ENCODE results near the gene AIG1.

Gene AIG1

DNA sequence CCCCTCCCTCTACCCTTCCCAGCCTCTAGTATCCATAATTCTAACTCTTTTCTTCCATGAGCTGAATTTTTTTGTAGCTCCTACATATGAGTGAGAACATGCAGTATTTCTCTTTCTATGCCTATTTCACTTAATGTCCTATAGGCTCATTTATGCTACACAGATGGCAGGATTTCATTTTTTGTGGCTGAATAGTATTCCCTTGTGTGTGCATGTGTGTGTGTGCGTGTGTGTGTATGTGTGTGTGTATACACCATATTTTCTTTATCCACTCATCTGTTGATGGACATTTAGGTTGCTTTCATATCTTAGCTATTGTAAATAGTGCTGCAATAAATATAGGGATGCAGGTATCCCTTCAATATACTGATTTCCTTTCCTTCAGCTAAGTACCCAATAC, 288.8 kb downstream of the AIG1 start:
- Histone ChIP-seq H3K36me3 (ENCODE audit: control insufficient read depth, insufficient read depth, low read length) (no peaks in the 10 kb centered on the region), H3K27ac (ENCODE audit: low read length) (no peak overlapping the region), H3K4me3 (ENCODE audit: low read length) (no peak overlapping the region), H3K9me3 (ENCODE audit: control insufficient read depth, insufficient read depth, low read length) (no peaks in the 10 kb centered on the region), H3K4me1 (ENCODE audit: control insufficient read depth, insufficient read depth, low read length) (no peaks in the 10 kb centered on the region), H3K27me3 (ENCODE audit: control insufficient read depth, insufficient read depth, low read length) (no peaks in the 10 kb centered on the region)
- no peak for DNase-seq (ENCODE audit: low read depth, low spot score)
- no CpG with 5 or more reads among the region's 1 CpG for WGBS (ENCODE audit: insufficient coverage, insufficient read length)

DNA sequence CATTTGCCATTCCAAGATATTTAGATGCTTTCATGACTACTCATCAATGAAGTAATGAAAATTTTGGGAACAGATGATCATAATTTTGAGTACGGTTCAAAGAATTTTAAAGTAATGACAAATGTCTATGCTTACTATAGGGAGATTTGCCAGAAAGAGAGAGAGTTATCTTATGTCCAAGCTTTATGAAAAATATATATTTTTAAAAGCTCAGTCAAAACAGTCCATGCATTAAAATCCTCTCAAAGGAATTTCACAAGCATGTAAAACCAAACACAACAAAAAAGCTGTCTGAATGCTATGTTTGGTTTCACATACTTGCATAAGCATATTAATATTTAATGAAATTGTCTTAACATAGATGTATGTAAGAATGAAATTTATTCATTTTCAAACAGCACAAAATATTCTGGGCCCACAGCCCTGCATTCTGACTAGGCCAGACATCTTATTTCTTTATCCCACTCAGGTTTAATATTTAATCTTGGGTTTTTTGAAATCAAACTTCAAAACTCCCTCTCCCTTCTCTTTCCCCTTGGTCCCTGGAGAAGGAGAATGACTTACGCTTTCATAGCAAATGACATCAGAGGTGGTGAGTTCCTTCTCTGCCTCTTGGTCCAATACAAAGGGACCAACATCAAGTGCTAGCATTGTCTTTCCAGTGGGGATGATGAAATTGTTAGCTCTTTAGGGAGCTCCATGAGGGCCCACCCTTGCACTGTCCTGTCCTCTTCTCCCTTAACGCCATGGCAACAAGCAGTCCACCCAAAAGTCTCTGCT, 295.6 kb downstream of the AIG1 start:
- no peak overlapping the region for H3K4me3 ChIP-seq (ENCODE audit: low read length)
- H3K4me1 ChIP-seq (ENCODE audit: control insufficient read depth, insufficient read depth, low read length) = no peaks in the 10 kb centered on the region
- WGBS (ENCODE audit: insufficient coverage, insufficient read length) = no CpG with 5 or more reads among the region's 3 CpGs
- H3K36me3 ChIP-seq (ENCODE audit: control insufficient read depth, insufficient read depth, low read length) = no peaks in the 10 kb centered on the region
- no peaks in the 10 kb centered on the region for H3K9me3 ChIP-seq (ENCODE audit: control insufficient read depth, insufficient read depth, low read length)
- H3K27ac ChIP-seq (ENCODE audit: low read length) = no peak overlapping the region
- DNase-seq (ENCODE audit: low read depth, low spot score) = no peak
- no peaks in the 10 kb centered on the region for H3K27me3 ChIP-seq (ENCODE audit: control insufficient read depth, insufficient read depth, low read length)

- Histone ChIP-seq H3K27me3 (ENCODE audit: control insufficient read depth, insufficient read depth, low read length) (no peaks in the 10 kb centered on the region), H3K36me3 (ENCODE audit: control insufficient read depth, insufficient read depth, low read length) (no peaks in the 10 kb centered on the region), H3K4me3 (ENCODE audit: low read length) (no peak overlapping the region), H3K9me3 (ENCODE audit: control insufficient read depth, insufficient read depth, low read length) (no peaks in the 10 kb centered on the region), H3K27ac (ENCODE audit: low read length) (no peak overlapping the region), H3K4me1 (ENCODE audit: control insufficient read depth, insufficient read depth, low read length) (no peaks in the 10 kb centered on the region)
- DNase-seq (ENCODE audit: low read depth, low spot score) = no peak
These were observed 296.5 kb downstream of the AIG1 start for GRCh38 chr6:143357152-143357551.

DNA sequence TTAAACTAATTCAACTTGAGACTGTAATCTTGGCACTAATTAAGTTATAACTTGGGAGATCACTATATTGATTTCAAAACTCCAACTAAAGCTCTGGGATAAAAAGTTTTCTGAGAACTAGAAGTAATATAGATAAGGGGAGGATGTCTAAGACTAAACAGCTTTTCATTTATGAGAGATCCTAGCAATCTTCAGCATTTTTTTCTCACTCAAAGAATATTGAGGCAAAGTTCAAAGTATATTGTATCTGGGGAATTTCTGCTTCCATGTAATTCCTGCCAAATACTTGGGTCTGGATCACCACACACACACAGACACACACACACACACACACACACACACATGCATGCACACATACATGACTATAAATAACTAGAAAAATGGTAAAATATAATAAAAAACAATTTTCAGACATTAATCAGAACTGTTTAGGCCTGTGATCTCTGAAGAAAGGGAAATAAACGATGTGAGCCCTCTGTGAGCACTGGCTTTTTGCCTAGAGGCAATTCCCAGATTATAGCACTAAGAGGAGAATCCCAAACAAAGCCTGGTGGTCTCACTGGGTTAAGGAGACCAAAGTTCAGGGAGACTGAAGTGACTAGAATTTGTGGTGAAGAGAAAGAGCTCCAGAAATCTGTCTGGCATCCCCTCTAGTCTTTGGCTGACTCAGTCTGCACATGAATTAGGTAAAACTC, 297.0 kb downstream of the AIG1 start:
- Histone ChIP-seq H3K4me1 (ENCODE audit: control insufficient read depth, insufficient read depth, low read length) (no peaks in the 10 kb centered on the region), H3K27me3 (ENCODE audit: control insufficient read depth, insufficient read depth, low read length) (no peaks in the 10 kb centered on the region), H3K9me3 (ENCODE audit: control insufficient read depth, insufficient read depth, low read length) (no peaks in the 10 kb centered on the region), H3K4me3 (ENCODE audit: low read length) (no peak overlapping the region), H3K27ac (ENCODE audit: low read length) (no peak overlapping the region), H3K36me3 (ENCODE audit: control insufficient read depth, insufficient read depth, low read length) (no peaks in the 10 kb centered on the region)
- no peak for DNase-seq (ENCODE audit: low read depth, low spot score)
- no CpG with 5 or more reads among the region's 1 CpG for WGBS (ENCODE audit: insufficient coverage, insufficient read length)

- WGBS (ENCODE audit: insufficient coverage, insufficient read length) = no CpG with 5 or more reads among the region's 4 CpGs
- Histone ChIP-seq H3K4me3 (ENCODE audit: low read length) (no peak overlapping the region), H3K9me3 (ENCODE audit: control insufficient read depth, insufficient read depth, low read length) (no peaks in the 10 kb centered on the region), H3K27ac (ENCODE audit: low read length) (no peak overlapping the region), H3K4me1 (ENCODE audit: control insufficient read depth, insufficient read depth, low read length) (no peaks in the 10 kb centered on the region), H3K36me3 (ENCODE audit: control insufficient read depth, insufficient read depth, low read length) (no peaks in the 10 kb centered on the region), H3K27me3 (ENCODE audit: control insufficient read depth, insufficient read depth, low read length) (no peaks in the 10 kb centered on the region)
- no peak for DNase-seq (ENCODE audit: low read depth, low spot score)
These were observed 301.0 kb downstream of the AIG1 start for GRCh38 chr6:143361536-143362191.

DNA sequence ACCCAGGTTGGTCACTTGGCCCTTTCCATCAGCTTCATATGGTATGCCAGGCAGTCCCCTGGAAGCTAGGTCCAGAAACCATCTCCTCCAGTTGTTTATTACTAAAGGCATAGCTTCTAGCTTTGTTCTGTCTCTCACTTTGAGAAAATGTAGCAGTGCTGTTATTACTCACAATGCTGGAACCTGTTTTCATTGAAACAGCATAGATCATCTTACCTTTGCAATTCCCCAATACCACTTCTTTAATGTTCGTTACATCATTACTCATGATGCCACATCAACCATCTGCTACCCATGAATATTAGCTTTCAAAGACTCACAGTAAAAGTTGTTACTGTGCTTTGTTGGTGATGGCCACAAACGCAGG, 301.5 kb downstream of the AIG1 start:
- Histone ChIP-seq H3K4me3 (ENCODE audit: low read length) (no peak overlapping the region), H3K36me3 (ENCODE audit: control insufficient read depth, insufficient read depth, low read length) (no peaks in the 10 kb centered on the region), H3K27ac (ENCODE audit: low read length) (no peak overlapping the region), H3K9me3 (ENCODE audit: control insufficient read depth, insufficient read depth, low read length) (no peaks in the 10 kb centered on the region), H3K27me3 (ENCODE audit: control insufficient read depth, insufficient read depth, low read length) (no peaks in the 10 kb centered on the region), H3K4me1 (ENCODE audit: control insufficient read depth, insufficient read depth, low read length) (no peaks in the 10 kb centered on the region)
- WGBS (ENCODE audit: insufficient coverage, insufficient read length) = no CpG with 5 or more reads among the region's 2 CpGs
- DNase-seq (ENCODE audit: low read depth, low spot score) = no peak

DNA sequence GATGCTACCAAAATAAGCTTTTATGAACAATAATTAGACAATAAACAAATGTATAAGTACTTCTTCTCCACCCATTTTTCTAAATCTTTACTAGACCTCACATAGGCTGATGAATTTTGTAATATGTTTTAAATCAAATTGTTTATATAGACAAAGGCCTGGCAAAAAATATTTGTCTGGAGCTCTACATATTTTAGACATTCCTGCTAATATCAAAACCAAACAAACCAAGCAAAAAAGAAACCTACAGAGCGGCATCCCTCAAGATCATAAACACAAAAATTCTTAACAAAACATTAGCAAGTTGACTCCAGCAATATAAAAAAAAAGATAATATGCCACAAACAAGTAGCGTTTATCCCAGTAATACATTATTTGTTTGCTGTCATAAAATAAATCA, 302.6 kb downstream of the AIG1 start:
- no peaks in the 10 kb centered on the region for H3K9me3 ChIP-seq (ENCODE audit: control insufficient read depth, insufficient read depth, low read length)
- no CpG with 5 or more reads among the region's 2 CpGs for WGBS (ENCODE audit: insufficient coverage, insufficient read length)

GRCh38 chr6:143368426-143368825, 307.7 kb downstream of the AIG1 start:
- Histone ChIP-seq H3K4me3 (ENCODE audit: low read length) (no peak overlapping the region), H3K36me3 (ENCODE audit: control insufficient read depth, insufficient read depth, low read length) (no peaks in the 10 kb centered on the region), H3K27me3 (ENCODE audit: control insufficient read depth, insufficient read depth, low read length) (no peaks in the 10 kb centered on the region), H3K4me1 (ENCODE audit: control insufficient read depth, insufficient read depth, low read length) (no peaks in the 10 kb centered on the region), H3K9me3 (ENCODE audit: control insufficient read depth, insufficient read depth, low read length) (no peaks in the 10 kb centered on the region), H3K27ac (ENCODE audit: low read length) (no peak overlapping the region)
- DNase-seq (ENCODE audit: low read depth, low spot score) = no peak
- WGBS (ENCODE audit: insufficient coverage, insufficient read length) = no CpG with 5 or more reads among the region's 2 CpGs

More for the DNA sequence above, 302.6 kb downstream of the AIG1 start:
- Histone ChIP-seq H3K27ac (ENCODE audit: low read length) (no peak overlapping the region), H3K36me3 (ENCODE audit: control insufficient read depth, insufficient read depth, low read length) (no peaks in the 10 kb centered on the region), H3K27me3 (ENCODE audit: control insufficient read depth, insufficient read depth, low read length) (no peaks in the 10 kb centered on the region), H3K4me3 (ENCODE audit: low read length) (no peak overlapping the region), H3K4me1 (ENCODE audit: control insufficient read depth, insufficient read depth, low read length) (no peaks in the 10 kb centered on the region)
- no peak for DNase-seq (ENCODE audit: low read depth, low spot score)

GRCh38 chr6:143369971-143370370, 309.3 kb downstream of the AIG1 start:
- H3K4me1 ChIP-seq (ENCODE audit: control insufficient read depth, insufficient read depth, low read length) = no peaks in the 10 kb centered on the region
- H3K27ac ChIP-seq (ENCODE audit: low read length) = no peak overlapping the region
- WGBS (ENCODE audit: insufficient coverage, insufficient read length) = no CpG with 5 or more reads among the region's 3 CpGs
- no peak for DNase-seq (ENCODE audit: low read depth, low spot score)
- no peaks in the 10 kb centered on the region for H3K27me3 ChIP-seq (ENCODE audit: control insufficient read depth, insufficient read depth, low read length)
- no peaks in the 10 kb centered on the region for H3K9me3 ChIP-seq (ENCODE audit: control insufficient read depth, insufficient read depth, low read length)
- no peak overlapping the region for H3K4me3 ChIP-seq (ENCODE audit: low read length)
- no peaks in the 10 kb centered on the region for H3K36me3 ChIP-seq (ENCODE audit: control insufficient read depth, insufficient read depth, low read length)

- no peak overlapping the region for H3K27ac ChIP-seq (ENCODE audit: low read length)
- no peak for DNase-seq (ENCODE audit: low read depth, low spot score)
- H3K4me1 ChIP-seq (ENCODE audit: control insufficient read depth, insufficient read depth, low read length) = no peaks in the 10 kb centered on the region
- no peaks in the 10 kb centered on the region for H3K27me3 ChIP-seq (ENCODE audit: control insufficient read depth, insufficient read depth, low read length)
- no peaks in the 10 kb centered on the region for H3K36me3 ChIP-seq (ENCODE audit: control insufficient read depth, insufficient read depth, low read length)
- H3K4me3 ChIP-seq (ENCODE audit: low read length) = no peak overlapping the region
- no peaks in the 10 kb centered on the region for H3K9me3 ChIP-seq (ENCODE audit: control insufficient read depth, insufficient read depth, low read length)
- no CpG with 5 or more reads among the region's 5 CpGs for WGBS (ENCODE audit: insufficient coverage, insufficient read length)
These were observed 310.2 kb downstream of the AIG1 start for GRCh38 chr6:143370812-143371370.

Data from iPS DF 6.9 (cell line).